Activated CD4-positive, alpha-beta T cell treated with anti-CD3 and anti-CD28 coated beads for 24 hours (primary cell): Measurements from ENCODE around the gene CDK4.
"Not testable (repeated sequence)": the region's sequence is repeated elsewhere in the genome, so short reads cannot be mapped to it uniquely, and the experiment has no call there.

Source experiments
- DNase-seq, 2 donors: peaks; one replicate each; pipeline ENCODE4 v3.0.0-alpha.2; 2020; ENCODE audit warnings: low read depth in 2 of 2

CDK4 gene

GRCh38 chr12:57751788-57752667 is at the start of gene CDK4:
Gene CDK4, minus strand, starts transcription at chr12:57752310. Its CDS starts 593 bp downstream, at chr12:57751717.
- DNase-seq: peak; percentile 93 to 96

GRCh38 chr12:57800965-57801364 is 48.9 kb upstream of the CDK4 start:
- DNase-seq: no peak

- no peak for DNase-seq
Measured at GRCh38 chr12:57797933-57798332, 45.8 kb upstream of the CDK4 start.

- DNase-seq: no peak
Measured at GRCh38 chr12:57796996-57797395, 44.9 kb upstream of the CDK4 start.

- no peak for DNase-seq
Measured at GRCh38 chr12:57795354-57795753, 43.2 kb upstream of the CDK4 start.

- no peak for DNase-seq
Measured at GRCh38 chr12:57793920-57794319, 41.8 kb upstream of the CDK4 start.

- DNase-seq: no peak
Measured at GRCh38 chr12:57783861-57784260, 31.8 kb upstream of the CDK4 start.

GRCh38 chr12:57783466-57783801 is 31.3 kb upstream of the CDK4 start:
- no peak for DNase-seq

GRCh38 chr12:57782608-57783465 is 30.7 kb upstream of the CDK4 start, which contains the start of gene TSFM:
Gene TSFM, plus strand, starts transcription at chr12:57782787. Its CDS starts 15 bp downstream, at chr12:57782802.
- DNase-seq: peak; percentile 96 to 98

- DNase-seq: no peak
Measured at GRCh38 chr12:57782243-57782607, 30.1 kb upstream of the CDK4 start.

- DNase-seq: no peak
Measured at GRCh38 chr12:57781801-57782200, 29.7 kb upstream of the CDK4 start.

GRCh38 chr12:57781244-57781643 is 29.1 kb upstream of the CDK4 start:
- DNase-seq: no peak

GRCh38 chr12:57780284-57780897 is 28.3 kb upstream of the CDK4 start:
- no peak for DNase-seq

GRCh38 chr12:57779736-57780135 is 27.6 kb upstream of the CDK4 start:
- no peak for DNase-seq

- DNase-seq: no peak
Measured at GRCh38 chr12:57777911-57778310, 25.8 kb upstream of the CDK4 start.

GRCh38 chr12:57777367-57777766 is 25.3 kb upstream of the CDK4 start:
- no peak for DNase-seq

GRCh38 chr12:57776247-57776587 is 24.1 kb upstream of the CDK4 start:
- no peak for DNase-seq

- no peak for DNase-seq
Measured at GRCh38 chr12:57775563-57776246, 23.6 kb upstream of the CDK4 start.

GRCh38 chr12:57775044-57775443 is 22.9 kb upstream of the CDK4 start:
- DNase-seq: no peak

GRCh38 chr12:57774634-57775033 is 22.5 kb upstream of the CDK4 start:
- not testable (repeated sequence) for DNase-seq

GRCh38 chr12:57772429-57773322 is 20.6 kb upstream of the CDK4 start, which contains the start of gene EEF1AKMT3:
Gene EEF1AKMT3, plus strand, starts transcription at chr12:57772614. Its CDS starts 111 bp downstream, at chr12:57772725.
- DNase-seq: peak in 1 of 2 donors; percentile 22
